WERI-Rb-1 (cell line): ENCODE measurements around the gene DNAH2.

ENCODE experiments used
- DNase-seq: peaks from one replicate; pipeline ENCODE4 v3.0.0-alpha.2; 2020
- H3K27ac ChIP-seq: fragments of 250-450 bp; sonication (Bioruptor Pico); 2 replicates; pipeline ENCODE4 v1.5.1; 2020; ENCODE audit warnings: mild to moderate bottlenecking, moderate library complexity
- H3K27me3 ChIP-seq: fragments of 250-450 bp; sonication (Bioruptor Pico); 2 replicates; pipeline ENCODE4 v1.5.1; 2021; ENCODE audit warnings: mild to moderate bottlenecking, low read depth, moderate library complexity; ENCODE audit not compliant: insufficient read depth, severe bottlenecking
- H3K36me3 ChIP-seq: fragments of 250-450 bp; sonication (Bioruptor Pico); 2 replicates; pipeline ENCODE4 v1.5.1; 2020; ENCODE audit warnings: mild to moderate bottlenecking, moderate library complexity
- H3K4me3 ChIP-seq: 2 replicates; pipeline ENCODE4 v1.5.1; 2011; ENCODE audit warnings: low read depth, mild to moderate bottlenecking, control low read depth, low read length
- H3K9me3 ChIP-seq: fragments of 250-450 bp; sonication (Bioruptor Pico); 2 replicates; pipeline ENCODE4 v1.5.1; 2021; ENCODE audit warnings: mild to moderate bottlenecking, moderate library complexity; ENCODE audit not compliant: severe bottlenecking
- TF ChIP-seq, protein P1 (sequence below): IDR thresholded peaks from 2 replicates; pipeline ENCODE4 v1.5.1; 2011; ENCODE audit warnings: low read depth, mild to moderate bottlenecking, control low read depth, inconsistent platforms, low read length

The DNAH2 gene

DNA sequence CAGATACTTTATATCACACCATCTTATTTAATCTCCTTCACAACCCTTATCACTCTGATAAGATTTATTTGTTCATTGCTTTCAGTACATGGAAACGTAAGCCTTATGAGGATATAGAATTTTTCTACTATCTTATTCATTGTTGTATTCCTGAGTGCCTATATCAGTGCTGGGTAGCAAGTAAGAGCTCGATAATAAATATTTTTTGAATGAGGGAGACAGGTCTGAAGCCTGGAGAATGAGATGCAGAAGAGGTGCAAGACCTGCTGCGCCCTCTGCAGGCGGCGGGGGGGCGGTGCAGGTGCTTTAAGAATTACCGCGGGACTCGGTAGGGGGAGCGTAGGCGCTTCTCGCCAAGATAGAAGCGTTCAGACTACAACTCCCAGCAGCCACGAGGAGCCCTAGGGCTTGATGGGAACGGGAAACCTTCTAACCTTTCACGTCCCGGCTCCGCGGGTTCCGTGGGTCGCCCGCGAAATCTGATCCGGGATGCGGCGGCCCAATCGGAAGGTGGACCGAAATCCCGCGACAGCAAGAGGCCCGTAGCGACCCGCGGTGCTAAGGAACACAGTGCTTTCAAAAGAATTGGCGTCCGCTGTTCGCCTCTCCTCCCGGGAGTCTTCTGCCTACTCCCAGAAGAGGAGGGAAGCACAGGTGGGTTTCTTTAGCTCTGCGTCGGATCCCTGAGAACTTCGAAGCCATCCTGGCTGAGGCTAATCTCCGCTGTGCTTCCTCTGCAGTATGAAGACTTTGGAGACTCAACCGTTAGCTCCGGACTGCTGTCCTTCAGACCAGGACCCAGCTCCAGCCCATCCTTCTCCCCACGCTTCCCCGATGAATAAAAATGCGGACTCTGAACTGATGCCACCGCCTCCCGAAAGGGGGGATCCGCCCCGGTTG, 29.4 kb upstream of the DNAH2 start, which contains the start of gene WRAP53:
WRAP53 (plus strand) TSS at position 570 of the 900 bp plus-strand sequence; CDS start at position 742, 172 bp downstream.
- DNase-seq = peak; percentile 95
- H3K27me3 ChIP-seq = no peaks in the 10 kb centered on the region
- TF ChIP-seq, protein P1, sequence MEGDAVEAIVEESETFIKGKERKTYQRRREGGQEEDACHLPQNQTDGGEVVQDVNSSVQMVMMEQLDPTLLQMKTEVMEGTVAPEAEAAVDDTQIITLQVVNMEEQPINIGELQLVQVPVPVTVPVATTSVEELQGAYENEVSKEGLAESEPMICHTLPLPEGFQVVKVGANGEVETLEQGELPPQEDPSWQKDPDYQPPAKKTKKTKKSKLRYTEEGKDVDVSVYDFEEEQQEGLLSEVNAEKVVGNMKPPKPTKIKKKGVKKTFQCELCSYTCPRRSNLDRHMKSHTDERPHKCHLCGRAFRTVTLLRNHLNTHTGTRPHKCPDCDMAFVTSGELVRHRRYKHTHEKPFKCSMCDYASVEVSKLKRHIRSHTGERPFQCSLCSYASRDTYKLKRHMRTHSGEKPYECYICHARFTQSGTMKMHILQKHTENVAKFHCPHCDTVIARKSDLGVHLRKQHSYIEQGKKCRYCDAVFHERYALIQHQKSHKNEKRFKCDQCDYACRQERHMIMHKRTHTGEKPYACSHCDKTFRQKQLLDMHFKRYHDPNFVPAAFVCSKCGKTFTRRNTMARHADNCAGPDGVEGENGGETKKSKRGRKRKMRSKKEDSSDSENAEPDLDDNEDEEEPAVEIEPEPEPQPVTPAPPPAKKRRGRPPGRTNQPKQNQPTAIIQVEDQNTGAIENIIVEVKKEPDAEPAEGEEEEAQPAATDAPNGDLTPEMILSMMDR = peak; percentile 87
- H3K27ac ChIP-seq = peak within 1 kb of the TSS; percentile 99
- no peaks in the 10 kb centered on the region for H3K9me3 ChIP-seq
- peak within 1 kb of the TSS; percentile 96 for H3K4me3 ChIP-seq
- H3K36me3 ChIP-seq = peaks cover 29% of the 10 kb centered on the region

DNA sequence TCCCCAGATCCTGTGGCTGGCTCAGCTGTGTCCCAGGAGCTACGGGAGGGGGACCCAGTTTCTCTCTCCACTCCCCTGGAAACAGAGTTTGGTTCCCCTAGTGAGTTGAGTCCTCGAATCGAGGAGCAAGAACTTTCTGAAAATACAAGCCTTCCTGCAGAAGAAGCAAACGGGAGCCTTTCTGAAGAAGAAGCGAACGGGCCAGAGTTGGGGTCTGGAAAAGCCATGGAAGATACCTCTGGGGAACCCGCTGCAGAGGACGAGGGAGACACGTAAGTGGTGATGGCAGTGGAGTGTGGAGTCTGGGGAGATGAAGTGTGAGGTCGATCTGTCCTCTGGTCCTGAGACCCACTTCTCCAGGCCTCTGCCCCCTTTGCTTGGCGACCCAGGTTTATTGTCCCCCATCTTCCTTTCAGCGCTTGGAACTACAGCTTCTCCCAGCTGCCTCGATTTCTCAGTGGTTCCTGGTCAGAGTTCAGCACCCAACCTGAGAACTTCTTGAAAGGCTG, 28.7 kb upstream of the DNAH2 start:
- H3K9me3 ChIP-seq = no peaks in the 10 kb centered on the region
- no peaks in the 10 kb centered on the region for H3K27me3 ChIP-seq
- peaks cover 31% of the 10 kb centered on the region for H3K36me3 ChIP-seq
- TF ChIP-seq, protein P1 = no peak
- H3K27ac ChIP-seq = peak overlapping the region; percentile 62
- H3K4me3 ChIP-seq = peak overlapping the region; percentile 96
- no peak for DNase-seq

GRCh38 chr17:7695586-7695985, 22.0 kb upstream of the DNAH2 start:
- no peaks in the 10 kb centered on the region for H3K9me3 ChIP-seq
- TF ChIP-seq, protein P1 = no peak
- no peaks in the 10 kb centered on the region for H3K27me3 ChIP-seq
- no peak overlapping the region for H3K27ac ChIP-seq
- DNase-seq = peak; percentile 76
- no peak overlapping the region for H3K4me3 ChIP-seq
- H3K36me3 ChIP-seq = peaks cover 12% of the 10 kb centered on the region

GRCh38 chr17:7697828-7698588, 19.5 kb upstream of the DNAH2 start:
- no peak overlapping the region for H3K27ac ChIP-seq
- TF ChIP-seq, protein P1 = no peak
- no peak overlapping the region for H3K4me3 ChIP-seq
- no peaks in the 10 kb centered on the region for H3K27me3 ChIP-seq
- H3K36me3 ChIP-seq = peaks cover 28% of the 10 kb centered on the region
- DNase-seq = no peak
- H3K9me3 ChIP-seq = no peaks in the 10 kb centered on the region

GRCh38 chr17:7700510-7700909, 17.0 kb upstream of the DNAH2 start:
- Histone ChIP-seq H3K27me3 (peaks cover 7% of the 10 kb centered on the region), H3K36me3 (peaks cover 18% of the 10 kb centered on the region), H3K9me3 (no peaks in the 10 kb centered on the region), H3K27ac (no peak overlapping the region), H3K4me3 (no peak overlapping the region)
- no peak for DNase-seq
- TF ChIP-seq, protein P1 = no peak
